GM18861 (cell line): Measurements from ENCODE around the gene VTI1A.

Experiments used
- ATAC-seq: cut with Tn5 transposase; IDR thresholded peaks from one replicate; pipeline ENCODE4 v1.9.1; 2021; ENCODE audit not compliant: unreplicated experiment

Gene VTI1A

GRCh38 chr10:112821663-112822062 is 374.6 kb downstream of the VTI1A start:
- ATAC-seq, result no peak

DNA sequence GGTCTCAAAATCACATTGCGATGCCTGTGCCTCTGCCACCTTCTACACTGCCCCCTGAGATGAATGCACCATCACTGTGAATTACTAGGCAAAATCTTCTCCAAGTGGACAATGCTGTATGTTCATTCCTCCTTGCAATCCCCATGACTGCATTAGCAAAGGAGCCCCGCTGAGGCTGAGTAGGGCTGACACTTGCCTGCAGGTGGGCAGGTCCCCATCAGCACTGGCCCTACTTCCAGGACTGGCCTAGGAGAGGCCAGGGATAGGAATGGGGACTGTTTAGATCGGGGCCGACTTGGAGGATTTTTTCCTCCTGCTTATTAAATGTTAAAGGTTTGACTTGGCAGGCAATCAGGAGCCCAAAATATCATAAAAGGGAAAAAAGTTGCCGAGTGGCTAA is 376.0 kb downstream of the VTI1A start:
- ATAC-seq, result no peak

- ATAC-seq, result no peak
Observed at GRCh38 chr10:112823604-112824003, 376.6 kb downstream of the VTI1A start.

GRCh38 chr10:112826018-112826697 is 379.1 kb downstream of the VTI1A start:
- no peak for ATAC-seq

- ATAC-seq, result no peak
Observed at GRCh38 chr10:112827086-112827485, 380.1 kb downstream of the VTI1A start.

GRCh38 chr10:112827951-112828350 is 380.9 kb downstream of the VTI1A start:
- no peak for ATAC-seq

DNA sequence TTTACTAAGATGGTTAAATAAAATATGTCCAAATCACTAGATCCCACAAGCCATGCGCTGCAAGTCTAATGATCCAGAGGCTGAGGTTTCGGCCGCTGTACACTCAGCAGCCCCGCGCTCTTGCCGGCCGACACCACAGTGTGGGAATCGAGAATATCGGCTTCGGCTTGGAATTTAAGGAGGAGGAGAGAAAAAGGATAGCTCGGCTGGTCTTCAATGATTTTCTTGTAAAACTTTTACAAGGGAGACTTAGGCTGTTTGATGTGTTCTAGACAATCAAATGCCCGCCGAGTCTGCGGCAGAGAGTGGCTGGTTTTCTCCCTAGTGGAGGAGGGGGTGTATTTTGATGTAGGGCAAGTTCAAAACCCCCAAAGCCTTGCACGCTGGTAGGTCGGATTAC is 384.8 kb downstream of the VTI1A start:
- no peak for ATAC-seq

- ATAC-seq, result no peak
Observed at GRCh38 chr10:112832361-112832878, 385.4 kb downstream of the VTI1A start.

GRCh38 chr10:112832959-112833358 is 385.9 kb downstream of the VTI1A start:
- ATAC-seq, result no peak

DNA sequence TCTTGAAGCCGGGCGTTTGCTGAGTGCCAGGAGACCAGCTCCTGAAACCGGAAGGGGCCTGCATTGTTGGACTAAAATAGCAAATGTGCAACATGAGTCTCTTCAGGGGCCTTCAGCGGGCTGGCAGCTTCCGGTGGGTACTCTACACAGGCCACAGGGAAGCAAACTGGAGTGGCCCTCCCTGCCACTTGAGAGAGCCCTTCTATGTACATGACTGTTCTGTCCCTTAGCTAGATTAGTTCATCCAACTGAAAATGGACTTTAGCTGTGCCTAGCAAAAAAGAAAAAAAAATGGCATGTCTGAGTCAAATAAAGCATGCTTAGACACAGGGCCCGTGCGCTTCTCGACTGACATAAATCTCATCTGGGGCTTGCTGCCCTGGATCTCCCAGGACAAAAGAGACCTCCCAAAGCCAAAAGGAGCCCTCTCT is 387.8 kb downstream of the VTI1A start:
- ATAC-seq, result no peak

DNA sequence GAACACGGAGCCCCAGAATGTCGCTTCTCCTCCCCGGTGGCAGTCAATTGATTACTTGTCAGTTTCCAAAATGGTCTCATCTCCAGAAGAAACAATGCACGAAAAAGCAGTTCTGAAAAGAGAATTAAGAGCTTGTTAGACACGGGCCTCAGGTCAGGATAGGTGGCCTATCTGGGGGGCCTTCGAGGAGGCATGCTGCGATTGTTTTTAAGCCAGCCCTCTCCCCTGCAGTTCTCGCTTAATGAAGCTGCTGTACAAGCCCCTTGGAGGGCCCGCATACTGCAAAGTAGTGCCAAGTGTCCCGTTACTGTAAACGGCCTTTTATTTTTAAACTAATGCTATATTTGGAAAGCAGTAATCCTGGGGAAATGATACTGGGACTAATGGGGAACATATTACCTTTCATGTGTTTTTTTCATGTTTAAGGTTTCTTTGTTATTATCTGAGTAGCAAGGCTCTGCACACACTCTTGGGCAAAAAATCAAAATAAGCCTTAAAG is 388.3 kb downstream of the VTI1A start:
- ATAC-seq, result no peak

DNA sequence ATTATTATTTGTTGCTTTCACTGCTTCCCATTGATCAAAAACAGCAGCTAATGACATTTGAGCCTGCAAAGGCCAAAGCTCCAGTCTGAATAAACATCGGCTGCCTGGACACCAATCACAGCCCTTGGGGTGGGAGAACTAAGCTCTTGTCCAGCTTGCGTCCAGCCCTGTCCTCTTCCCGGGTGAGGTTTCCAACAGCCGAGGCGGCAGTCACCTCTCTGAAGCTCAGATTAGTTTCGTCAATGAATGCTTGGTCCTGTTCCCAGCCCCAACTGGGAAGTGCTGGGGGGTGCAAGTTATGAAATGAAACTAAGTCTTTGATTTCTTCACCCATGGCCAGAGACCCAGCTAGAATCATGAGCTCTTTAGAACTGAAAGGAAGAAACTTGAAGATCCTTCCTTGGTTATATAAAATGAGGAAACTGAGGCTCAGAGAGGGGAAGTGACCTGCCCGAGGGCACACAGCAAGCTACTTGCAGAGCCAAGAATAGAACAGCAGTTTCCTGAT is 389.0 kb downstream of the VTI1A start:
- ATAC-seq, result no peak

GRCh38 chr10:112838784-112839481 is 391.9 kb downstream of the VTI1A start:
- no peak for ATAC-seq

GRCh38 chr10:112839928-112840654 is 393.1 kb downstream of the VTI1A start:
- no peak for ATAC-seq

DNA sequence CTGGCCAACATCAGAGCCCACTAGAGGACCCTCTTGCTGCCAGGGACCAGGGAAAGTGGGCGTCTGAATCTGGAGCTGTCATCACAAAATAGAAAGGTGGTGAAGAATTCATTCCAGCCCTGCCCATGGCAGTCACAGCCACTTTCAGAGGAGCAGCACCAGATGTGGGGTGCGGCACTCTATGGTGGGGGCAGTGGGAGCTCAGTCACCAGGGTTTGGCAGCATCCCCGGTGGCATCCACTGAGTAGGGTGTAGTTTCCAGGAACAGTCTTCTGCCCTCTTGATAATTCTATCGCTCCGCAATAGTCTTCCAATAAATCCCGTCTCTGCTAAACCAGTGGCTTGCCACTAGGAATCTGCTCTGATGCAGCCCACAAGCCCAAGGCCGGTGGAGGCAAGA is 394.5 kb downstream of the VTI1A start:
- ATAC-seq, result no peak

DNA sequence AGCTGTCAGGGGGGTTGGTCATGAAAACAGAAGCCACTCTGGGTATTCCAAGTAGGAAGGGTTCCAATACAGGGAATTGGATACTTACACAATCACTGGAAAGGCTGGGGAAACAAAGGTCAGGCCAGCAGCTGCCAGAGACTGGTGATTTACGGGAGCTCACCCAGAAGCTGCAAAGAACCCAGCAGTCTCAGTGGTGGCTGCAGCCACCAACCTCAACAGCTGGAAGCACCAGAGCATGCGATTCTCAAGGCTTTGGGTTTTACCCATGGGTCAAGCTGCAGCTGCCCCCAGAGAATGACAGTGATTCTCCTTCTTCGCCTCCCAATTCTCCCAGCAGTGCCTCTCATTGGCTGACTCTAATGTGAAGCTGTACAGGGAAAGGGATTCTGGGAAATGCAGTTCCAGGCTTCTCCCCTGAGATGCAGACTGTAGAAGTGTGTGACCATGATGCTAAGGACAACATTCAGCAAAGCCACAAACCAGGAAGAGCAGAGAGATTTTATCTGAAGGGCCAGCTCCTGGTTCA is 395.9 kb downstream of the VTI1A start:
- peak; percentile 98 for ATAC-seq

- no peak for ATAC-seq
Observed at GRCh38 chr10:112843623-112844022, 396.6 kb downstream of the VTI1A start.

- ATAC-seq, result no peak
Observed at GRCh38 chr10:112844681-112845544, 397.9 kb downstream of the VTI1A start.

DNA sequence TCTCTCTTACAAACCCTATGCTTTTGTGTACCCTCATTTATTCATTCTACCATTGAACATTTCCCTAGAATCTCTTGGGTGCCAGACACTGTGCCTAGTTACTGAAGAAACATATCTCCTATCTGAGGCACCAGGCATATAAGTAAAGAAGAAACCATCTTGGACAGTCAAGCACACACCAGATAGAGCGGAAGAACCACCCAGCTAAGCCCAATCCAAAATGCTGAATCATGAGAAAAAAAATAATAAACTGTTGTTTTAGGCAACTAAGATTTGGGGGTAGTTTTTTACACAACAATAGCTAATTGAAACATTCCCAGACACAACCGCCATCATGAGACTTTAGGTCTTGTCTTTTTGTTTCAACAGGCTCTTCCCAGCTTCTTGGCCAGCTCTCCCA is 400.8 kb downstream of the VTI1A start:
- ATAC-seq, result no peak

- ATAC-seq, result no peak
Observed at GRCh38 chr10:112848228-112848627, 401.2 kb downstream of the VTI1A start.
